Measurements from ENCODE around the gene PCED1B.
"Not testable (repeated sequence)": the region's sequence is repeated elsewhere in the genome, so short reads cannot be mapped to it uniquely, and the experiment has no call there.

The PCED1B gene

DNA sequence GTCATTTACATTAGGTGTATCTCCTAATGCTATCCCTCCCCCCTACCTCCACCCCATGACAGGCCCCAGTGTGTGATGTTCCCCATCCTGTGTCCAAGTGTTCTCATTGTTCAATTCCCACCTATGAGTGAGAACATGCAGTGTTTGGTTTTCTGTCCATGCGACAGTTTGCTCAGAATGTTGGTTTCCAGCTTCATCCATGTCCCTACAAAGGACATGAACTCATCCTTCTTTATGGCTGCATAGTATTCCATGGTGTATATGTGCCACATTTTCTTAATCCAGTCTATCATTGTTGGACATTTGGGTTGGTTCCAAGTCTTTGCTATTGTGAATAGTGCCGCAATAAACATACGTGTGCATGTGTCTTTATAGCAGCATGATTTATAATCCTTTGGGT is 37.9 kb downstream of the PCED1B start:
- ATAC-seq, H3K27ac Mint-ChIP-seq, H3K4me3 Mint-ChIP-seq, DNase-seq, H3K9me3 Mint-ChIP-seq, H3K27me3 Mint-ChIP-seq: not testable (repeated sequence)
- peaks cover 30% of the 10 kb centered on the region for H3K4me1 Mint-ChIP-seq

GRCh38 chr12:47120736-47121135 is 41.3 kb downstream of the PCED1B start:
- peak in 1 of 2 donors; percentile 23 for DNase-seq
- no peaks in the 10 kb centered on the region for H3K9me3 Mint-ChIP-seq
- ATAC-seq, result peak; percentile 87
- peak overlapping the region; percentile 8 to 72 for H3K4me3 Mint-ChIP-seq
- H3K4me1 Mint-ChIP-seq, result peaks cover 32% of the 10 kb centered on the region
- no peaks in the 10 kb centered on the region for H3K27me3 Mint-ChIP-seq
- H3K27ac Mint-ChIP-seq, result peak overlapping the region; percentile 93 to 96

- no peaks in the 10 kb centered on the region for H3K27me3 Mint-ChIP-seq
- no peaks in the 10 kb centered on the region for H3K9me3 Mint-ChIP-seq
- peak overlapping the region; percentile 8 to 72 for H3K4me3 Mint-ChIP-seq
- DNase-seq, result no peak
- peak overlapping the region; percentile 93 to 96 for H3K27ac Mint-ChIP-seq
- peaks cover 32% of the 10 kb centered on the region for H3K4me1 Mint-ChIP-seq
- peak; percentile 88 for ATAC-seq
These were observed 41.7 kb downstream of the PCED1B start for GRCh38 chr12:47121146-47121545.

GRCh38 chr12:47122602-47123001 is 43.2 kb downstream of the PCED1B start:
- H3K4me1 Mint-ChIP-seq, result peaks cover 32% of the 10 kb centered on the region

DNA sequence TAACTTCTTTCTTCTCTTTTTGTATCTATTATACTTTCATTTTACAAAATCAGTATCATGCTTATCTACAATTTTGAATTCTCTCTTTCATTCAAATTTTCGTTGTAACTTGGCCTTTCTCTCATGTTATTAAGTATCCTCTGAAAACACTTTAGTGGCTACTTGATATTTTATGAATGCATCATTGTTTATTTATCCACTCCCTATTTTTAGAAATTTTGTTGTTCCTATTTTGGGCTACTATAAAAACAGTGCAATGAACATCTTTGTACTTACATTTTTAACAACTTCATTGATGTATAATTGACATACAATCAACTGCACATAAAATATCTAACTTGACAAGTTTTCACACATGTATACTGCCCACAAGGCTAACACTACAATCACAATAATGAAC is 44.3 kb downstream of the PCED1B start:
- H3K4me1 Mint-ChIP-seq, result peaks cover 32% of the 10 kb centered on the region
- H3K27ac Mint-ChIP-seq, result no peak overlapping the region
- DNase-seq (no peak), ATAC-seq (no peak)
- H3K4me3 Mint-ChIP-seq, result no peak overlapping the region
- no peaks in the 10 kb centered on the region for H3K27me3 Mint-ChIP-seq
- H3K9me3 Mint-ChIP-seq, result no peaks in the 10 kb centered on the region

More at GRCh38 chr12:47122602-47123001, 43.2 kb downstream of the PCED1B start:
- ATAC-seq (no peak), DNase-seq (no peak)
- Mint-ChIP-seq H3K27ac (no peak overlapping the region), H3K27me3 (no peaks in the 10 kb centered on the region), H3K4me3 (no peak overlapping the region), H3K9me3 (no peaks in the 10 kb centered on the region)

GRCh38 chr12:47124451-47124850 is 45.0 kb downstream of the PCED1B start:
- no peak for ATAC-seq
- Mint-ChIP-seq H3K27ac (no peak overlapping the region), H3K4me3 (no peak overlapping the region), H3K9me3 (no peaks in the 10 kb centered on the region), H3K27me3 (no peaks in the 10 kb centered on the region), H3K4me1 (peaks cover 32% of the 10 kb centered on the region)
- DNase-seq, result no peak

DNA sequence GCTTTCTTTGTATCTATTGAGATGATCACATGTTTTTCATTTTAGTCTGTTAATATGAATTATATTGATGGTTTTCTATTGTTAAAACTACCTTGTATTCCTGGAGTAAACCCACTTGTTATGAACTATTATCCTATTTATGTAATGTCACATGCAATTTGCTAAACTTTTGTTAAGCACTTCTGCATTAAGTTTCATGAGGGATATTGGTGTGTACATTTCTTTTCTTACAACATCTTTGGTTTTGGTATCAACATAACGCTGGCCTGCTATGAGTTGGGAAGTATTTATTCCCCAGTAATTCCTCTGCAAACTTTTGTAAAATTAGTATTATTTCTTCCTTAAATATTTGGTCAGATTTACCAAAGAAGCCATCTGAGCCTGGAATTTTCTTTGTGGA is 46.8 kb downstream of the PCED1B start:
- Mint-ChIP-seq H3K4me3 (no peak overlapping the region), H3K27me3 (no peaks in the 10 kb centered on the region), H3K9me3 (no peaks in the 10 kb centered on the region), H3K4me1 (peaks cover 24% of the 10 kb centered on the region), H3K27ac (no peak overlapping the region)
- DNase-seq (no peak), ATAC-seq (no peak)

DNA sequence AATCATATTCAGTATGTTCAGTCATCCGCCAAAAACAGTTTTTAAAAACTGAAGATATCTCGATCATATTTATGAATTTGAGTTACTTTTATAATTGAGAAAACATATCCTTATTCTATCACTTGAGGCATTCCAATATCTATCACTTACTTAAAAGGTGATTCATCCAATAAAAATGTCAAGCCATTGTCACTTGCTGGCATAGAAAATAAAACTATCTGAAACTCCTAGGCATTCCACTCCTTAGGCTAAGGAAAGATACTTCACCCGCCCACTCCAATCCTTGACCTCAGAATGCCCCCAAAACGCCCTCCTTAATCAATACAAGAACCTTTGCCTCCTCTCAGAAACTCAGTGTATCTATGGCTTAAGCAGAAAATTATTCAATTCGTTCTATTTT is 51.6 kb downstream of the PCED1B start:
- H3K27ac Mint-ChIP-seq, result no peak overlapping the region

DNA sequence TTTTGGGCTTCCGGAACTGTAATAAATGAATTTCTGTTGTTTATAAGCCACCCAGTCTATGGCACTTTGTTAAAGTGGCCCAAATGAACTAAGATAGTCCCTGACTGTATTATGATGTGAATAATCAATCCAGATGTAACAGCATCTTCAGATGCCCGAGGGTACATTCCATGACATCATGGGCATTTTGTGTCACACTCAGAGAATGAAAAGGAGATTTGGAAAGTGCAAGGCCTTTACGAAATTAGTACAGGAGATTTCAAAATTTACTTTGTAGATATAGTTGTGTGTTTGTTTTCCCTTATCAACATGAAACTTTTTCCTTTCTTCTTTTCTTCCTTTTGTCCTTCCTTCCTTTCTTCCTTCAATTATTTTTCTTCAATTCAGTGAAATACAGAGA is 54.6 kb downstream of the PCED1B start:
- DNase-seq, result no peak
- H3K27ac Mint-ChIP-seq, result peak overlapping the region in 1 of 2 donors; percentile 76
- ATAC-seq, result no peak
- H3K4me1 Mint-ChIP-seq, result peaks cover 14% of the 10 kb centered on the region
- peaks cover 2 to 7% of the 10 kb centered on the region in 2 donors for H3K9me3 Mint-ChIP-seq
- no peaks in the 10 kb centered on the region for H3K27me3 Mint-ChIP-seq
- H3K4me3 Mint-ChIP-seq, result no peak overlapping the region

More for the DNA sequence above, 51.6 kb downstream of the PCED1B start:
- peaks cover 0 to 5% of the 10 kb centered on the region in 2 donors for H3K9me3 Mint-ChIP-seq
- H3K4me1 Mint-ChIP-seq, result peaks cover 14% of the 10 kb centered on the region
- H3K4me3 Mint-ChIP-seq, result no peak overlapping the region
- H3K27me3 Mint-ChIP-seq, result no peaks in the 10 kb centered on the region
- DNase-seq (no peak), ATAC-seq (no peak)

- Mint-ChIP-seq H3K4me3 (no peak overlapping the region), H3K9me3 (peaks cover 10 to 16% of the 10 kb centered on the region in 2 donors), H3K4me1 (peaks cover 14% of the 10 kb centered on the region), H3K27ac (no peak overlapping the region), H3K27me3 (no peaks in the 10 kb centered on the region)
- no peak for DNase-seq
- ATAC-seq, result no peak
These were observed 56.2 kb downstream of the PCED1B start for GRCh38 chr12:47135578-47135977.

GRCh38 chr12:47139000-47139681 is 59.7 kb downstream of the PCED1B start:
- no peak for ATAC-seq
- no peak for DNase-seq
- peaks cover 14% of the 10 kb centered on the region for H3K4me1 Mint-ChIP-seq
- H3K4me3 Mint-ChIP-seq, result no peak overlapping the region
- H3K27ac Mint-ChIP-seq, result peak overlapping the region in 1 of 2 donors; percentile 38
- no peaks in the 10 kb centered on the region for H3K27me3 Mint-ChIP-seq
- peaks cover 10 to 22% of the 10 kb centered on the region in 2 donors for H3K9me3 Mint-ChIP-seq

DNA sequence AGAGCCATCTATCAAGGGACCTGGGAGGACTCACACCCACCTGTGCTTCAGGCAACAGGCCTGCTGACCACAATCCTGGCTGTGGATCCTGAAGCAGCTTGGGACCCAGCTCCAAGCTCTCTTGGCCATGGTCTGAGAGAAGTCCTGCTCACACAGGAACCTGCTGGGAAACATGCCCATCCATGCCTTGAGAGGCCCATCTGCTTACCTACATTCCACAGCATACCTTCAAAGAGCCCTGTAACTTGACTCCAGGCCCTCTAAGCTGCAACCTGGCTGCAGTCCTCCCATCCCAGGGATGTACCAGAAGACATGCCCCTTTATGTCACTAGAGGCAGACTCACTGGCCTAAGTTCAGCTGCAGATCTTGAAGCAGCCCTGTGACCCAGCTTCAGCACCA is 62.0 kb downstream of the PCED1B start:
- Mint-ChIP-seq H3K27ac (no peak overlapping the region), H3K9me3 (peaks cover 10 to 17% of the 10 kb centered on the region in 2 donors), H3K4me3 (no peak overlapping the region), H3K27me3 (no peaks in the 10 kb centered on the region), H3K4me1 (peaks cover 24% of the 10 kb centered on the region)
- ATAC-seq (no peak), DNase-seq (no peak)

- Mint-ChIP-seq H3K4me1 (peaks cover 24% of the 10 kb centered on the region), H3K4me3 (no peak overlapping the region), H3K27me3 (no peaks in the 10 kb centered on the region), H3K27ac (no peak overlapping the region), H3K9me3 (peaks cover 0 to 7% of the 10 kb centered on the region in 2 donors)
- DNase-seq, result no peak
- ATAC-seq, result no peak
These were observed 65.3 kb downstream of the PCED1B start for GRCh38 chr12:47144769-47145168.

GRCh38 chr12:47145188-47145587 is 65.8 kb downstream of the PCED1B start:
- no peak overlapping the region for H3K4me3 Mint-ChIP-seq
- peaks cover 24% of the 10 kb centered on the region for H3K4me1 Mint-ChIP-seq
- no peak overlapping the region for H3K27ac Mint-ChIP-seq
- H3K27me3 Mint-ChIP-seq, result no peaks in the 10 kb centered on the region
- no peak for DNase-seq
- no peak for ATAC-seq
- H3K9me3 Mint-ChIP-seq, result peaks cover 0 to 6% of the 10 kb centered on the region in 2 donors

GRCh38 chr12:47147739-47148138 is 68.3 kb downstream of the PCED1B start:
- DNase-seq (no peak), ATAC-seq (no peak)
- Mint-ChIP-seq H3K9me3 (peaks cover 0 to 7% of the 10 kb centered on the region in 2 donors), H3K4me1 (peaks cover 24% of the 10 kb centered on the region), H3K27ac (no peak overlapping the region), H3K27me3 (no peaks in the 10 kb centered on the region), H3K4me3 (no peak overlapping the region)

- peaks cover 21% of the 10 kb centered on the region for H3K4me1 Mint-ChIP-seq
These were observed 69.7 kb downstream of the PCED1B start for GRCh38 chr12:47149146-47149545.

DNA sequence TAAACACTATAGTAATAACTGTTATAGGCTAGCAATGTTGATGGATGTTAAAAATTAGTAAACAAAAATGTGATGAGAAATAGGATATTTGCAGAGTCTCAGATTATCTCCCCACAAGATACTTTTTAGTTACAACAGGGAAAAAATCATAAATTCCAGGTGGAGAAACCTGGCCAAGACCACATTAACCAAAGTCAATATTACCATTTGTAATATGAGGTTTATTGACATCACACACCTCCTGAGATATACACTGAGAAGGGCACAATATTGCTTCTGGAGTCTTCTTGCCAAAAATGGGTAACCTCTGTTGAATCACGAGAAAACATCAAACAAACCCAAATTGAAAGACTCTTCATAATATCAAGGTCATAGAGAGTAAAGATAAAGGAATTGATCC is 72.7 kb downstream of the PCED1B start:
- DNase-seq (no peak), ATAC-seq (no peak)
- H3K27ac Mint-ChIP-seq, result no peak overlapping the region
- H3K9me3 Mint-ChIP-seq, result peaks cover 0 to 7% of the 10 kb centered on the region in 2 donors
- no peak overlapping the region for H3K4me3 Mint-ChIP-seq
- H3K4me1 Mint-ChIP-seq, result peaks cover 28% of the 10 kb centered on the region
- H3K27me3 Mint-ChIP-seq, result no peaks in the 10 kb centered on the region

More at GRCh38 chr12:47149146-47149545, 69.7 kb downstream of the PCED1B start:
- no peak overlapping the region for H3K27ac Mint-ChIP-seq
- no peaks in the 10 kb centered on the region for H3K27me3 Mint-ChIP-seq
- DNase-seq (no peak), ATAC-seq (no peak)
- H3K9me3 Mint-ChIP-seq, result peaks cover 0 to 7% of the 10 kb centered on the region in 2 donors
- no peak overlapping the region for H3K4me3 Mint-ChIP-seq

All from stimulated activated naive CD8-positive, alpha-beta T cell treated with anti-CD3 and anti-CD28 coated beads, Interleukin-15, amount 100 ng/mL, for 72 hours (primary cell).